HepG2 (cell line): Measurements from ENCODE around the gene MYO9A. TPM values are rescaled to one million over a fixed set of nuclear protein-coding genes. Genes with fewer than 3 reads are reported as not detected.

ENCODE experiments used
- ATAC-seq: fragments of 200-7000 bp; cut with Tn5 transposase; 3 replicates; pipeline ENCODE4 v1.9.1; 2020; ENCODE audit warnings: mild to moderate bottlenecking, moderate library complexity
- BruUV-seq: library from RNA; stranded (reverse); fragments of 400-500 nt; replicated peaks from 2 replicates; lab custom pipeline; 2021; lab: Mats Ljungman, UMichigan
- CTCF ChIA-PET: fragments of 300-600 bp; formaldehyde crosslinking; extraction: SDS; loops from one replicate; lab custom pipeline; 2021; ENCODE audit warnings: low total read pairs, inconsistent platforms, low intra/inter-chr PET ratio; lab: Yijun Ruan, JAX
- POLR2A ChIA-PET: fragments of 350-600 bp; sonication (Branson Sonifier 250); formaldehyde crosslinking; loops from one replicate; lab custom pipeline; 2020; ENCODE audit warnings: antibody characterized with exemption, inconsistent platforms; lab: Yijun Ruan, JAX
- DNase-seq: peaks from one replicate; pipeline ENCODE4 v3.0.0-alpha.2; 2015; ENCODE audit warnings: low spot score
- FAIRE-seq: peaks from 3 replicates; lab custom pipeline; 2011; peaks lifted over from hg19 to GRCh38; lab: Jason Lieb, UNC
- H2AFZ ChIP-seq: one replicate; pipeline ENCODE4 v1.6.1; 2011; ENCODE audit warnings: low read length, inconsistent platforms
- H3K27ac ChIP-seq: fragments of 300-600 bp; 3 replicates; pipeline ENCODE4 v1.8.0; 2011; ENCODE audit warnings: mixed run types, mild to moderate bottlenecking, mixed read lengths, low read length, inconsistent platforms; ENCODE audit not compliant: insufficient read depth; ENCODE audit errors: extremely low read length
- H3K27me3 ChIP-seq, 2 experiments: fragments of 200-600 bp in 1 of 2; 2 replicates in 1 of 2; 3 replicates in 1 of 2; pipeline versions ENCODE4 v1.6.0 to v1.8.0; 2011; ENCODE audit warnings: low read length in 2 of 2, mild to moderate bottlenecking in 2 of 2, moderate library complexity in 2 of 2, inconsistent platforms in 1 of 2; ENCODE audit not compliant: insufficient read depth in 2 of 2, control insufficient read depth in 1 of 2
- H3K36me3 ChIP-seq, 2 experiments: fragments of 200-600 bp in 1 of 2; replicated peaks in 1 of 2; 2 replicates in 1 of 2; 3 replicates in 1 of 2; pipeline versions ENCODE4 v1.5.1 to v1.8.0; 2011; ENCODE audit warnings: low read length in 2 of 2, inconsistent platforms in 1 of 2; ENCODE audit not compliant: insufficient read depth in 2 of 2, control insufficient read depth in 1 of 2
- H3K4me1 ChIP-seq: 2 replicates; pipeline ENCODE4 v1.5.1; 2012; ENCODE audit warnings: low read length, inconsistent platforms; ENCODE audit not compliant: insufficient read depth
- H3K4me2 ChIP-seq: 2 replicates; pipeline ENCODE4 v1.6.0; 2011; ENCODE audit warnings: low read depth, low read length, inconsistent platforms
- H3K4me3 ChIP-seq, 3 experiments: fragments of 200-600 bp in 1 of 3; sonication (generic), shearing (Covaris generic) in 1 of 3; replicated peaks in 1 of 3; 2 replicates each; pipeline ENCODE4 v1.5.1; 2011 to 2016; ENCODE audit warnings: low read length in 3 of 3, inconsistent platforms in 2 of 3, low read depth in 2 of 3, mild to moderate bottlenecking in 2 of 3, control low read depth in 1 of 3, mixed read lengths in 1 of 3; ENCODE audit not compliant: insufficient read depth in 1 of 3
- H3K79me2 ChIP-seq: one replicate; pipeline ENCODE4 v1.6.1; 2011; ENCODE audit warnings: low read length, inconsistent platforms; ENCODE audit not compliant: insufficient read depth
- H3K9ac ChIP-seq: 2 replicates; pipeline ENCODE4 v1.6.0; 2011; ENCODE audit warnings: mild to moderate bottlenecking, low read depth, low read length, inconsistent platforms; ENCODE audit not compliant: insufficient read depth
- H3K9me3 ChIP-seq: 2 replicates; pipeline ENCODE4 v1.5.1; 2012; ENCODE audit warnings: mild to moderate bottlenecking, low read length
- H4K20me1 ChIP-seq: 2 replicates; pipeline ENCODE4 v1.6.0; 2011; ENCODE audit warnings: inconsistent platforms, mild to moderate bottlenecking, low read length, moderate library complexity; ENCODE audit not compliant: insufficient read depth
- CAMTA2 ChIP-seq: sonication (generic); formaldehyde crosslinking; IDR thresholded peaks from 2 replicates; pipeline ENCODE4 v1.4.0; 2020; ENCODE audit warnings: mild to moderate bottlenecking, missing genetic modification reagents, borderline replicate concordance
- CHD2 ChIP-seq: IDR thresholded peaks from 2 replicates; pipeline ENCODE4 v1.6.1; 2011; ENCODE audit warnings: low read depth, low read length, improper control_type of control experiment
- KLF13 ChIP-seq: sonication (generic); formaldehyde crosslinking; IDR thresholded peaks from 2 replicates; pipeline ENCODE4 v1.4.0; 2020; ENCODE audit warnings: mild to moderate bottlenecking, missing genetic modification reagents
- PAX8 ChIP-seq: sonication (generic); formaldehyde crosslinking; IDR thresholded peaks from 2 replicates; pipeline ENCODE4 v1.8.0; 2022; ENCODE audit warnings: mild to moderate bottlenecking, missing genetic modification reagents, borderline replicate concordance
- PCBP1 ChIP-seq: fragments of 200-400 bp; formaldehyde crosslinking; IDR thresholded peaks from 2 replicates; pipeline ENCODE4 v1.6.1; 2017; ENCODE audit warnings: mild to moderate bottlenecking, low read depth, low read length, borderline replicate concordance
- SAFB2 ChIP-seq: sonication (generic); formaldehyde crosslinking; IDR thresholded peaks from 2 replicates; pipeline ENCODE4 v1.5.1; 2020; ENCODE audit warnings: missing genetic modification reagents, low read depth, mild to moderate bottlenecking, borderline replicate concordance
- SMC3 ChIP-seq: IDR thresholded peaks from 2 replicates; pipeline ENCODE4 v1.6.1; 2011; ENCODE audit warnings: low read length, improper control_type of control experiment
- YY1 ChIP-seq: IDR thresholded peaks from 2 replicates; pipeline ENCODE4 v1.6.1; 2011; ENCODE audit warnings: low read length, low read depth, moderate library complexity, mild to moderate bottlenecking; ENCODE audit not compliant: insufficient read depth, insufficient replicate concordance
- ZNF121 ChIP-seq: sonication (generic); formaldehyde crosslinking; IDR thresholded peaks from 2 replicates; pipeline ENCODE4 v1.5.0; 2020; ENCODE audit warnings: mild to moderate bottlenecking, missing genetic modification reagents
- ZNF335 ChIP-seq: sonication (generic); formaldehyde crosslinking; IDR thresholded peaks from 2 replicates; pipeline ENCODE4 v1.4.0; 2020; ENCODE audit warnings: missing genetic modification reagents
- ZNF567 ChIP-seq: sonication (generic); formaldehyde crosslinking; IDR thresholded peaks from 2 replicates; pipeline ENCODE4 v1.8.1; 2023; ENCODE audit warnings: mild to moderate bottlenecking, missing genetic modification reagents, borderline replicate concordance
- ZNF792 ChIP-seq: IDR thresholded peaks from 2 replicates; pipeline ENCODE4 v1.6.1; 2016
- WGBS: methylation state at CpG from one replicate; pipeline ENCODE4 v1.1.6; 2017; ENCODE audit warnings: low lambda C conversion rate; 5-methylcytosine and 5-hydroxymethylcytosine counted together
- in situ Hi-C: cut with HindIII; loops from 2 replicates; pipeline ENCODE4 v1.10.0; 2017; ENCODE audit warnings: low pct_unique_long_range_greater_than_20kb; ENCODE audit not compliant: extremely low pct_ligation_motif_present
- intact Hi-C: fragments of 100-400 bp; cut with micrococcal nuclease; formaldehyde crosslinking; loops from one replicate; pipeline ENCODE4 v1.10.0; 2022; ENCODE audit not compliant: unreplicated experiment
- polyA plus RNA-seq, 8 experiments: library from polyadenylated mRNA; depleted of rRNA in 3 of 8; stranded (reverse) in 7 of 8; unstranded in 1 of 8; fragments of >200 nt; fragmentation: Illumina TruSeq in 4 of 8; extraction: Trizol in 4 of 8; gene quantifications; 2 replicates each; pipeline versions ENCODE4 v1.2.1 to v1.2.3, GENCODE V29; 2011 to 2016; ENCODE audit warnings: low read depth in 4 of 8, missing spikeins in 1 of 8, mixed read lengths in 1 of 8; ENCODE audit not compliant: insufficient read depth in 1 of 8
- total RNA-seq, 5 experiments: library from RNA; depleted of rRNA; stranded (reverse); fragments of >200 nt; fragmentation: Illumina TruSeq; extraction: Trizol; gene quantifications; 2 replicates each; pipeline ENCODE4 v1.2.3, GENCODE V29; 2016; ENCODE audit warnings: low read depth in 1 of 5
- TF ChIP-seq, protein P1 (sequence below), 2 experiments: sonication (generic) in 1 of 2; formaldehyde crosslinking in 1 of 2; IDR thresholded peaks; 2 replicates each; pipeline versions ENCODE4 v1.6.1 to v1.9.0; 2014 to 2022; ENCODE audit warnings: antibody characterized with exemption in 1 of 2, borderline replicate concordance in 1 of 2, inconsistent platforms in 1 of 2, low read depth in 1 of 2, missing genetic modification reagents in 1 of 2

The MYO9A gene
- total and polyA plus RNA-seq, 2 of the 13 experiments (the other 11 are each of a cell fraction or from before 2014, with no cell fraction given) = 4.8 to 15.3 TPM

DNA sequence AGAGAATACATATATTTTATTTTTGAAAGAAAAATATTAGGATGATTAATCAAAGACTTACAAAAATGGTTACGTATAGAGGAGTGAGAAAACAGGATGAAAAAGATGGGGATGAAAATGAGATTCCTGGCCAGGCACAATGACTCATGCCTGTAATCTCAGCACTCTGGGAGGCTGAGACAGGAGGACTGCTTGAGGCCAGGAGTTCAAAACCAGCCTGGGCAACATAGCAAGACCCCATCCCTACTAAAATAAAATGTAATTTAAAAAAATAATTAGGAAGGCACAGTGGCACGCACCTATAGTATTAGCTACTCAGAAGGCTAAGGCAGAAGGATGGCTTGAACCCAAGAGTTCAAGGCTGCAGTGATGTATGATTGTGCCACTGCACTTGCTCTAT is 11.9 kb downstream of the MYO9A start:
- H3K4me1 ChIP-seq = 0 out of 2 replicates have a peak, but pooled peaks cover 5% of the 10 kb centered on the region
- no peaks in the 10 kb centered on the region for H3K9me3 ChIP-seq
- H3K27ac ChIP-seq = no peak overlapping the region
- FAIRE-seq = no peak
- no peak for DNase-seq
- CTCF ChIA-PET = no interaction called here
- ATAC-seq = no peak
- no peaks in the 10 kb centered on the region for H3K36me3 ChIP-seq
- H3K9ac ChIP-seq = no peak overlapping the region
- H2AFZ ChIP-seq = no peak overlapping the region
- H3K79me2 ChIP-seq = no peaks in the 10 kb centered on the region
- H3K4me3 ChIP-seq = no peak overlapping the region
- TF ChIP-seq PAX8 (CRISPR knock-in tag) = no peak
- no peak for TF ChIP-seq CAMTA2 (CRISPR knock-in tag)
- peak; percentile 14; the same call in 1 of the 2 replicates for TF ChIP-seq ZNF121 (CRISPR knock-in tag)
- TF ChIP-seq SMC3 = no peak
- no peak for TF ChIP-seq ZNF335
- TF ChIP-seq, all 625 proteins: peak for 1
- intact Hi-C loops = no loop called here
- in situ Hi-C loops = no loop called here
- Histone ChIP-seq H3K4me2 (no peak overlapping the region), H4K20me1 (0 out of 2 replicates have a peak, but pooled peaks cover 2% of the 10 kb centered on the region), H3K27me3 (no peaks in the 10 kb centered on the region)
- no TSS peak for BruUV-seq
- POLR2A ChIA-PET = interaction anchor here (0.6 kb wide), 1 partner anchor 12 kb away, joined by 4 read pairs; the partner anchor contains the start of genes MYO9A and SENP8
- 98% methylated on average over 2 of the region's 2 CpGs for WGBS

DNA sequence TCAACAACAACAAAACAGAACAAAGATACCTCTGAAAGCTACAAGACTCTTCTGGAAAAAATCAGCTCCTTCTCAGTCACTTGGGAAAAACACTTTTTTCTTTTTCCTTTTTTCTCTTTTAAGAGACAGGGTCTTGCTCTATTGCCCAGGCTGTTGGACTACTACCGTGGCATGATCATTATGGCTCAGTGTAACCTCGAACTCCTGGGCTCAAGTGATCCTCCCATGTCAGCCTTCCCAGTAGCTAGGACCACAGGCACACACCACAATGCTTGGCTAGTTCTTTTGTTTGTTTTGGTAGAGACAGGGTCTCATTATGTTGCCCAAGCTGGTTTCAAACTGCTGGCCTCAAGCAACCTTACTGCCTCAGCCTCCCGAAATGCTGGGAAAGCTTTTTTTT is 12.8 kb downstream of the MYO9A start:
- no peak overlapping the region for H3K9ac ChIP-seq
- no peaks in the 10 kb centered on the region for H3K79me2 ChIP-seq
- H2AFZ ChIP-seq = no peak overlapping the region
- no peak for FAIRE-seq
- no TSS peak for BruUV-seq
- H4K20me1 ChIP-seq = 0 out of 2 replicates have a peak, but pooled peaks cover 2% of the 10 kb centered on the region
- 91% methylated on average over 3 of the region's 3 CpGs for WGBS
- intact Hi-C loops (no loop called here), in situ Hi-C loops (no loop called here)
- no peak overlapping the region for H3K4me2 ChIP-seq
- no peak for DNase-seq
- ChIA-PET POLR2A (interaction anchor here (0.7 to 1.3 kb wide), 2 partner anchors 12 to 13 kb away, joined by 3 read pairs; partner anchors contain the start of genes MYO9A and SENP8), CTCF (no interaction called here)
- no peaks in the 10 kb centered on the region for H3K9me3 ChIP-seq
- 0 out of 2 replicates have a peak, but pooled peaks cover 2% of the 10 kb centered on the region for H3K4me1 ChIP-seq
- H3K36me3 ChIP-seq = no peaks in the 10 kb centered on the region
- H3K27me3 ChIP-seq = no peaks in the 10 kb centered on the region
- H3K27ac ChIP-seq = no peak overlapping the region
- no peak for ATAC-seq
- H3K4me3 ChIP-seq = no peak overlapping the region
- no peak for TF ChIP-seq ZNF567 (CRISPR knock-in tag)
- no peak for TF ChIP-seq PCBP1
- TF ChIP-seq ZNF792 = no peak
- TF ChIP-seq CHD2 = no peak
- no peak for TF ChIP-seq SAFB2
- TF ChIP-seq, protein P1, sequence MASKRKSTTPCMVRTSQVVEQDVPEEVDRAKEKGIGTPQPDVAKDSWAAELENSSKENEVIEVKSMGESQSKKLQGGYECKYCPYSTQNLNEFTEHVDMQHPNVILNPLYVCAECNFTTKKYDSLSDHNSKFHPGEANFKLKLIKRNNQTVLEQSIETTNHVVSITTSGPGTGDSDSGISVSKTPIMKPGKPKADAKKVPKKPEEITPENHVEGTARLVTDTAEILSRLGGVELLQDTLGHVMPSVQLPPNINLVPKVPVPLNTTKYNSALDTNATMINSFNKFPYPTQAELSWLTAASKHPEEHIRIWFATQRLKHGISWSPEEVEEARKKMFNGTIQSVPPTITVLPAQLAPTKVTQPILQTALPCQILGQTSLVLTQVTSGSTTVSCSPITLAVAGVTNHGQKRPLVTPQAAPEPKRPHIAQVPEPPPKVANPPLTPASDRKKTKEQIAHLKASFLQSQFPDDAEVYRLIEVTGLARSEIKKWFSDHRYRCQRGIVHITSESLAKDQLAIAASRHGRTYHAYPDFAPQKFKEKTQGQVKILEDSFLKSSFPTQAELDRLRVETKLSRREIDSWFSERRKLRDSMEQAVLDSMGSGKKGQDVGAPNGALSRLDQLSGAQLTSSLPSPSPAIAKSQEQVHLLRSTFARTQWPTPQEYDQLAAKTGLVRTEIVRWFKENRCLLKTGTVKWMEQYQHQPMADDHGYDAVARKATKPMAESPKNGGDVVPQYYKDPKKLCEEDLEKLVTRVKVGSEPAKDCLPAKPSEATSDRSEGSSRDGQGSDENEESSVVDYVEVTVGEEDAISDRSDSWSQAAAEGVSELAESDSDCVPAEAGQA (IDR thresholded peaks at IDR 0.05; ENCODE audit: low read depth) = no peak
- TF ChIP-seq, protein P1 (CRISPR knock-in tag; IDR thresholded peaks at IDR 0.05; ENCODE audit: borderline replicate concordance) = no peak
- no peak for TF ChIP-seq YY1
- TF ChIP-seq KLF13 (CRISPR knock-in tag) = no peak
